Left forelimb (tissue), 1 donor: ENCODE data around the gene OR51E2.

ENCODE experiments used
- DNase-seq: peaks from one replicate; pipeline ENCODE4 v3.0.0-alpha.2; 2018; ENCODE audit warnings: low spot score

The OR51E2 gene

GRCh38 chr11:4664183-4664582 is 33.5 kb downstream of the OR51E2 start:
- DNase-seq = no peak

GRCh38 chr11:4662876-4663275 is 34.8 kb downstream of the OR51E2 start:
- DNase-seq = no peak

GRCh38 chr11:4658629-4659445 is 38.8 kb downstream of the OR51E2 start:
- no peak for DNase-seq

GRCh38 chr11:4654635-4655369 is 42.9 kb downstream of the OR51E2 start:
- DNase-seq = no peak

- no peak for DNase-seq
Observed at GRCh38 chr11:4647766-4648165, 49.9 kb downstream of the OR51E2 start.

- no peak for DNase-seq
Observed at GRCh38 chr11:4645974-4646373, 51.7 kb downstream of the OR51E2 start.

- no peak for DNase-seq
Observed at GRCh38 chr11:4644233-4644632, 53.4 kb downstream of the OR51E2 start.

GRCh38 chr11:4643682-4644081 is 54.0 kb downstream of the OR51E2 start, which contains the start of gene OR51E1:
OR51E1 (plus strand) TSS chr11:4643982; CDS start chr11:4652527, 8,545 bp downstream.
- DNase-seq = no peak

GRCh38 chr11:4643076-4643475 is 54.6 kb downstream of the OR51E2 start:
- DNase-seq = no peak

GRCh38 chr11:4642043-4642442 is 55.6 kb downstream of the OR51E2 start:
- no peak for DNase-seq

GRCh38 chr11:4641501-4641900 is 56.2 kb downstream of the OR51E2 start:
- DNase-seq = no peak

GRCh38 chr11:4639931-4640330 is 57.7 kb downstream of the OR51E2 start:
- no peak for DNase-seq

- DNase-seq = no peak
Observed at GRCh38 chr11:4637662-4638047, 60.0 kb downstream of the OR51E2 start.

- no peak for DNase-seq
Observed at GRCh38 chr11:4636962-4637661, 60.5 kb downstream of the OR51E2 start, which contains the start of gene OR51D1. OR51D1 (plus strand) TSS chr11:4637477; CDS start chr11:4639791, 2,314 bp downstream.

GRCh38 chr11:4636136-4636535 is 61.5 kb downstream of the OR51E2 start:
- DNase-seq = no peak
